CD14-positive monocyte (primary cell): Measurements from ENCODE around the gene CST8. TPM values are rescaled to one million over a fixed set of nuclear protein-coding genes. Genes with fewer than 3 reads are reported as not detected.

Source experiments
- DNase-seq, 3 donors: peaks; one replicate each; pipeline ENCODE4 v3.0.0-alpha.2; 2011 to 2022
- H2AFZ ChIP-seq: 2 replicates; pipeline ENCODE4 v1.6.0; 2012; ENCODE audit warnings: mild to moderate bottlenecking, low read depth, low read length, inconsistent platforms; ENCODE audit not compliant: insufficient read depth, poor library complexity, severe bottlenecking
- H3K27ac ChIP-seq, 2 donors: 1 replicate in 1 of 2; 2 replicates in 1 of 2; pipeline ENCODE4 v1.5.1; 2012 to 2013; ENCODE audit warnings: low read length in 2 of 2, control low read depth in 1 of 2, inconsistent platforms in 1 of 2, low read depth in 1 of 2, mild to moderate bottlenecking in 1 of 2
- H3K27me3 ChIP-seq, 2 donors: one replicate each; pipeline versions ENCODE4 v1.6.0 to v1.6.1; 2011 to 2013; ENCODE audit warnings: low read length in 2 of 2; ENCODE audit not compliant: control insufficient read depth in 2 of 2, insufficient read depth in 2 of 2
- H3K36me3 ChIP-seq, 2 donors: replicated peaks in 1 of 2; 1 replicate in 1 of 2; 2 replicates in 1 of 2; pipeline versions ENCODE4 v1.5.1 to v1.6.1; 2012 to 2013; ENCODE audit warnings: low read length in 2 of 2, control low read depth in 1 of 2, inconsistent platforms in 1 of 2, mild to moderate bottlenecking in 1 of 2; ENCODE audit not compliant: insufficient read depth in 2 of 2, control insufficient read depth in 1 of 2
- H3K4me1 ChIP-seq, 2 donors: 1 replicate in 1 of 2; 2 replicates in 1 of 2; pipeline versions ENCODE4 v1.5.1 to v1.6.1; 2012 to 2013; ENCODE audit warnings: low read length in 2 of 2, control low read depth in 1 of 2, inconsistent platforms in 1 of 2, mild to moderate bottlenecking in 1 of 2, moderate library complexity in 1 of 2; ENCODE audit not compliant: insufficient read depth in 2 of 2, control insufficient read depth in 1 of 2
- H3K4me2 ChIP-seq: replicated peaks from 2 replicates; pipeline ENCODE3; 2012; ENCODE audit warnings: low read length, moderate library complexity, mild to moderate bottlenecking; ENCODE audit not compliant: poor library complexity, severe bottlenecking; ENCODE audit errors: extremely low read depth
- H3K4me3 ChIP-seq, 3 experiments: fragments of 200-600 bp in 1 of 3; sonication (generic) in 1 of 3; replicated peaks in 1 of 3; 1 replicate in 2 of 3; 2 replicates in 1 of 3; pipeline ENCODE4 v1.5.1; 2011 to 2013; ENCODE audit warnings: low read length in 3 of 3, mild to moderate bottlenecking in 3 of 3, control low read depth in 2 of 3, low read depth in 2 of 3, inconsistent platforms in 1 of 3, moderate library complexity in 1 of 3
- H3K79me2 ChIP-seq: 2 replicates; pipeline ENCODE4 v1.6.0; 2012; ENCODE audit warnings: mild to moderate bottlenecking, control low read depth, inconsistent platforms, low read length, moderate library complexity; ENCODE audit not compliant: insufficient read depth
- H3K9ac ChIP-seq: 2 replicates; pipeline ENCODE4 v1.6.0; 2017; ENCODE audit warnings: low read length, mild to moderate bottlenecking; ENCODE audit not compliant: insufficient read depth, poor library complexity, severe bottlenecking
- H3K9me3 ChIP-seq, 2 donors: replicated peaks in 1 of 2; 1 replicate in 1 of 2; 2 replicates in 1 of 2; pipeline versions ENCODE4 v1.5.1 to v1.6.1; 2012 to 2013; ENCODE audit warnings: low read length in 2 of 2, control low read depth in 1 of 2; ENCODE audit not compliant: control insufficient read depth in 1 of 2, insufficient read depth in 1 of 2
- H4K20me1 ChIP-seq: 2 replicates; pipeline ENCODE4 v1.6.0; 2012; ENCODE audit warnings: mild to moderate bottlenecking, low read length, control low read depth, moderate library complexity; ENCODE audit not compliant: insufficient read depth
- H3K27ac Mint-ChIP-seq, 7 donors: one replicate each; pipeline ENCODE4 v1.8.0; 2020; ENCODE audit warnings: mild to moderate bottlenecking in 7 of 7, mixed read lengths in 7 of 7, moderate library complexity in 6 of 7, inconsistent platforms in 2 of 7
- H3K27me3 Mint-ChIP-seq, 3 donors: one replicate each; pipeline ENCODE4 v1.8.0; 2021 to 2022; ENCODE audit warnings: low read depth in 3 of 3, mild to moderate bottlenecking in 3 of 3, mixed read lengths in 3 of 3, moderate library complexity in 3 of 3, inconsistent platforms in 1 of 3
- H3K36me3 Mint-ChIP-seq, 2 donors: one replicate each; pipeline ENCODE4 v1.8.0; 2020; ENCODE audit warnings: mixed read lengths in 2 of 2, inconsistent platforms in 1 of 2, mild to moderate bottlenecking in 1 of 2
- H3K4me1 Mint-ChIP-seq: one replicate; pipeline ENCODE4 v1.8.0; 2020; ENCODE audit warnings: mild to moderate bottlenecking, mixed read lengths
- H3K4me3 Mint-ChIP-seq, 2 donors: one replicate each; pipeline ENCODE4 v1.8.0; 2020; ENCODE audit warnings: mild to moderate bottlenecking in 2 of 2, mixed read lengths in 2 of 2, moderate library complexity in 1 of 2
- H3K9me3 Mint-ChIP-seq, 7 donors: one replicate each; pipeline ENCODE4 v1.8.0; 2020 to 2022; ENCODE audit warnings: mixed read lengths in 7 of 7, mild to moderate bottlenecking in 6 of 7, moderate library complexity in 6 of 7, inconsistent platforms in 2 of 7
- WGBS: methylation state at CpG from one replicate; pipeline ENCODE4 v1.1.5; 2013; ENCODE audit warnings: missing lambda C conversion rate; ENCODE audit not compliant: insufficient coverage; 5-methylcytosine and 5-hydroxymethylcytosine counted together
- intact Hi-C, 2 donors: fragments of 100-400 bp; cut with micrococcal nuclease; formaldehyde crosslinking; loops; one replicate each; pipeline versions ENCODE4 v1.15.0 to v1.15.1; 2023
- polyA plus RNA-seq, 3 donors: library from polyadenylated mRNA; depleted of rRNA in 1 of 3; unstranded in 2 of 3; stranded (reverse) in 1 of 3; fragments of 300-500 nt in 2 of 3; fragments of >200 nt in 1 of 3; fragmentation: Illumina TruSeq in 2 of 3; gene quantifications; 1 replicate in 2 of 3; 2 replicates in 1 of 3; pipeline ENCODE4 v1.2.3, GENCODE V29; 2012 to 2021
- TF ChIP-seq, protein P1 (sequence below): fragments of 200-600 bp; IDR thresholded peaks from one replicate; pipeline ENCODE4 v1.8.0; 2022; ENCODE audit warnings: antibody characterized with exemption, mild to moderate bottlenecking

Gene CST8
- polyA plus RNA-seq, 3 donors = not detected

GRCh38 chr20:23501926-23502325 lies 11.0 kb downstream of the CST8 start:
- no peak for DNase-seq
- no peaks in the 10 kb centered on the region for H3K36me3 ChIP-seq
- no peaks in the 10 kb centered on the region for H4K20me1 ChIP-seq
- TF ChIP-seq, protein P1, sequence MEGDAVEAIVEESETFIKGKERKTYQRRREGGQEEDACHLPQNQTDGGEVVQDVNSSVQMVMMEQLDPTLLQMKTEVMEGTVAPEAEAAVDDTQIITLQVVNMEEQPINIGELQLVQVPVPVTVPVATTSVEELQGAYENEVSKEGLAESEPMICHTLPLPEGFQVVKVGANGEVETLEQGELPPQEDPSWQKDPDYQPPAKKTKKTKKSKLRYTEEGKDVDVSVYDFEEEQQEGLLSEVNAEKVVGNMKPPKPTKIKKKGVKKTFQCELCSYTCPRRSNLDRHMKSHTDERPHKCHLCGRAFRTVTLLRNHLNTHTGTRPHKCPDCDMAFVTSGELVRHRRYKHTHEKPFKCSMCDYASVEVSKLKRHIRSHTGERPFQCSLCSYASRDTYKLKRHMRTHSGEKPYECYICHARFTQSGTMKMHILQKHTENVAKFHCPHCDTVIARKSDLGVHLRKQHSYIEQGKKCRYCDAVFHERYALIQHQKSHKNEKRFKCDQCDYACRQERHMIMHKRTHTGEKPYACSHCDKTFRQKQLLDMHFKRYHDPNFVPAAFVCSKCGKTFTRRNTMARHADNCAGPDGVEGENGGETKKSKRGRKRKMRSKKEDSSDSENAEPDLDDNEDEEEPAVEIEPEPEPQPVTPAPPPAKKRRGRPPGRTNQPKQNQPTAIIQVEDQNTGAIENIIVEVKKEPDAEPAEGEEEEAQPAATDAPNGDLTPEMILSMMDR = no peak
- no peak overlapping the region for H3K9ac ChIP-seq
- no peak overlapping the region for H3K27ac Mint-ChIP-seq
- no peak overlapping the region for H3K4me3 ChIP-seq
- H3K27me3 Mint-ChIP-seq = peaks cover 0 to 8% (median 3%) of the 10 kb centered on the region in 3 donors
- no peaks in the 10 kb centered on the region for H3K27me3 ChIP-seq
- no peak overlapping the region for H3K4me3 Mint-ChIP-seq
- H3K4me1 Mint-ChIP-seq = no peaks in the 10 kb centered on the region
- peaks cover 0 to 3% (median 0%) of the 10 kb centered on the region in 7 donors for H3K9me3 Mint-ChIP-seq
- no peaks in the 10 kb centered on the region for H3K4me1 ChIP-seq
- intact Hi-C loops = no loop called here
- H3K4me2 ChIP-seq = no peak overlapping the region
- H3K27ac ChIP-seq = no peak overlapping the region
- H3K36me3 Mint-ChIP-seq = no peaks in the 10 kb centered on the region
- H3K9me3 ChIP-seq = no peaks in the 10 kb centered on the region
- no peak overlapping the region for H2AFZ ChIP-seq
- H3K79me2 ChIP-seq = no peaks in the 10 kb centered on the region
- 96% methylated on average over 4 of the region's 4 CpGs for WGBS

- Histone ChIP-seq H3K4me3 (no peak overlapping the region), H2AFZ (no peak overlapping the region), H4K20me1 (no peaks in the 10 kb centered on the region), H3K27ac (no peak overlapping the region), H3K79me2 (no peaks in the 10 kb centered on the region), H3K9me3 (no peaks in the 10 kb centered on the region), H3K4me1 (no peaks in the 10 kb centered on the region), H3K9ac (no peak overlapping the region), H3K27me3 (no peaks in the 10 kb centered on the region), H3K36me3 (no peaks in the 10 kb centered on the region), H3K4me2 (no peak overlapping the region)
- 74% methylated on average over 8 of the region's 14 CpGs for WGBS
- no peaks in the 10 kb centered on the region for H3K36me3 Mint-ChIP-seq
- H3K27me3 Mint-ChIP-seq = peaks cover 0 to 8% (median under 1%) of the 10 kb centered on the region in 3 donors
- DNase-seq = no peak
- H3K9me3 Mint-ChIP-seq = no peaks in the 10 kb centered on the region
- H3K4me1 Mint-ChIP-seq = no peaks in the 10 kb centered on the region
- TF ChIP-seq, protein P1 = no peak
- no peak overlapping the region for H3K4me3 Mint-ChIP-seq
- no peak overlapping the region for H3K27ac Mint-ChIP-seq
- intact Hi-C loops = no loop called here
Measured at GRCh38 chr20:23503649-23504048, 12.7 kb downstream of the CST8 start.
